Neural cell (in vitro differentiated cells): ENCODE data around the gene GPR42.

ENCODE experiments used
- CTCF ChIP-seq: fragments of 450-650 bp; IDR thresholded peaks from 2 replicates; pipeline ENCODE4 v1.5.1; 2014; ENCODE audit warnings: antibody characterized with exemption, mild to moderate bottlenecking, moderate library complexity; ENCODE audit not compliant: poor library complexity, severe bottlenecking
- POLR2AphosphoS5 ChIP-seq: IDR thresholded peaks from 2 replicates; pipeline ENCODE4 v1.6.1; 2012

- TF ChIP-seq CTCF = no peak
- no peak for TF ChIP-seq POLR2AphosphoS5
Observed at GRCh38 chr19:35377656-35378055, 6.8 kb downstream of the GPR42 start.
